Esophagus mucosa (tissue), 1 donor: ENCODE measurements around the gene PSMB10. TPM values are rescaled to one million over a fixed set of nuclear protein-coding genes. Genes with fewer than 3 reads are reported as not detected.
"Not testable (repeated sequence)": the region's sequence is repeated elsewhere in the genome, so short reads cannot be mapped to it uniquely, and the experiment has no call there.

Source experiments
- ATAC-seq: fragments of 200-7000 bp; cut with Tn5 transposase; one replicate; pipeline ENCODE4 v1.9.1; 2020
- total RNA-seq: library from RNA; stranded (reverse); gene quantifications from one replicate; pipeline ENCODE4 v1.2.4, GENCODE V29; 2023
- donor health status: DM: yes; HTN: yes; CAD: no.

Gene PSMB10
- total RNA-seq, 1 donor from 2014 or later = 25.9 TPM

DNA sequence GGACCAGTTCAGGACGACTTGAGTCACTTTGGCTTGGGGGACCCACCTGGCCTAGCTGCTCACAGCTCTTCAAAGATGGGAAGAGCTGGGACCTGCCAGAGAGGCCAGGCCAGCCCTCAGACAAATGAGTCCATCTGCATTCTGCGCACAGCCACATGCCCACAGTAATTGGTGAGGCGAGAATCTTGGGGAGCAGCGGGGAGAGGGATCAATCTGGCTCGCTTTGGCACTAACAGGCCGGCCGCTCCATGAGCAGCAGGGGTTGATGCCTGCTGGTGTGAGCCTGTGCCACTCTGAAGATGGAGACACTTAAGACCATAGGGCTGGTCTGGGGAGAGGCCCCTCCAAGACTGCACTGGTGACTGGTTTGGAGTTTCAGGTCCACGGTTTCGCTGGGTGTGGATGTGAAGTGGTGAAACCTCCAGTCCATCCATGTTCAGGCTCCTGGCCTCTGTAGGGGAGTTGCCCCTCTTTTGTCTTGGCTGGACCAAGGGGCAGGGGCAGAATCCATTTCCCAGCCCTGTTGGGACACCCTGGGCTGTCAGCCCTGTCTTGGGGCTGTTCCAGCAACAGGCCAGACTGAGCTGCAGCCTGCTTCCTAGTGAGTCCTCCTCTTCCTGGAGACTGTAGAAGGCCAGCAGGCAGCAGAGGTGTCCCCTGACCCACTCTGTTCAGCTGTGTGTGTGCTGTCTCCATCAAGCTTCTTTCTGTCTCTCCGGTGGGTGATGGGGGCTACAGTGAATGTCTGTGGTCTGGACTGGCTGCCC is 12.3 kb downstream of the PSMB10 start:
- ATAC-seq = no peak

DNA sequence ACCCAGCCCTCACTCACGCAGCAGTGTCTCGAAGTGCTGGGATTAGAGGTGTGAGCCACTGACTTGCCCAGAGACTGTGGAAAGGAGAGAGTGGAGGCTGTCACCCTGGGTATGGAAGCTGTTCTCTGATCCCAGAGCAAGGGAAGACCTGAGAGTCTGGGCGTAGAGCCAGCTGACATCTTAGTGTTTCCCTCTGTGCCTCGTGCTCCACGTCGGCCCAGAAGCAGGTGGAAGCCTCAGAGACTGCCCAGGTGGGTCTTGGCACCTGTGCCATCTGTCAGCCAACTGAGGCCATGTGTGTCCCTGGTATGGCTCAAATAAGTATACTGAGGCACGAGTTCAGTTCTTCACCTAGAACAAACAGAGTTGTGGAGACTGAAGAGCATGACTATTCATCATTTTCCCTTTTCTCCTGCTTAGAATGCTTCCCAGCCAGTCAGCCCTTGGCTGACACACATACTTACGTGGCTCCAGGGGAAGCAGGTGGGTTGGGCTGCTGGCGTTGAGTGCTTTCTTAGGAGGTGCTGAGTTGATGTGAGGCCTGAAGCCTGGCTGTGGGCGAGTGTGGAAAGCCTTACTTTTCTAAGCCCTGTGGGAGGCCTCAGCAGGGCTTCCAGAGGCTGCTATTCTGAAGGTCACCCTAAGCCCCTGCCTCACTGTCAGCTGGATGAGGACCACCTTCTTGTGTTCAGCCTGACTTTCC is 13.1 kb downstream of the PSMB10 start:
- ATAC-seq = no peak

DNA sequence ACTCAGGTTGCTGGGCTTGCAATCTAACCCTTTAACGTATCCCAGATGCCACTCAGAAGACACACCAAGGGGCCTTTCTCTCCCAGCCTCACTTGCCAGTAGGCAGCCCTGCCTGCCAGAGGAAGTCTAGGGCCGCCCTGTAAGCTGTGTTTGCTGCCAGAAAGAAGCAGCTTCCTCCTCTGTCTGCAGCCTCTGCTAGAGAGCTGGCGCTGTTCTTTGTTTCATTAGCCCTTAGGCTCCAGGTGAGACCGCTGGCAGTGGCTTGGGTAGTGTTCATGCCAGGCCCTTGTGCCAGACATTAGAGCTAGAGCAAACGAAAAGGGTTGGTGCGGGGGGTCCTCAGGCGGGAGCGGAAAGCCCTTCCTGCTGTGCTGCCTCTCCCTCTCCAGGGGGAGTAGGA is 13.9 kb downstream of the PSMB10 start:
- ATAC-seq = peak; percentile 53

DNA sequence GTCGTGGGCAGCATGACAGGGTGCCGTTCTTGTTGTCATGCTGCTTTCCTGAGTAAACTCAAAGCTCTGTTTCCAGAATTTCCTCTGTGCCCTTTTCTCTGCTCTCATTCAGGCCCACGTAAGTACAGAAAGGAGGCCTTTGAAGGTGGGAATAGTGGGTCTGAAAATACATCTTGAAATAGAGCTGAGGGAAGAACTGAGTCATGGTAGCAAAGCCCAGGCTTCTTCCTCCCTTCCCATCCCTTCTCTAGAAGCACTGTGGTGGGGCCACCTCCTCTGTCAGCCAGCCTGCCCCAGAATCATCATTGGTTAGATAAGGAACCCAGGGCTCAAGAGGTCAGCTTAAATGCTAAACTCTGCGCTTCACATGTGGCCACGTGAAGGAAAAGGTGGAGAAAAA is 14.4 kb downstream of the PSMB10 start:
- no peak for ATAC-seq

DNA sequence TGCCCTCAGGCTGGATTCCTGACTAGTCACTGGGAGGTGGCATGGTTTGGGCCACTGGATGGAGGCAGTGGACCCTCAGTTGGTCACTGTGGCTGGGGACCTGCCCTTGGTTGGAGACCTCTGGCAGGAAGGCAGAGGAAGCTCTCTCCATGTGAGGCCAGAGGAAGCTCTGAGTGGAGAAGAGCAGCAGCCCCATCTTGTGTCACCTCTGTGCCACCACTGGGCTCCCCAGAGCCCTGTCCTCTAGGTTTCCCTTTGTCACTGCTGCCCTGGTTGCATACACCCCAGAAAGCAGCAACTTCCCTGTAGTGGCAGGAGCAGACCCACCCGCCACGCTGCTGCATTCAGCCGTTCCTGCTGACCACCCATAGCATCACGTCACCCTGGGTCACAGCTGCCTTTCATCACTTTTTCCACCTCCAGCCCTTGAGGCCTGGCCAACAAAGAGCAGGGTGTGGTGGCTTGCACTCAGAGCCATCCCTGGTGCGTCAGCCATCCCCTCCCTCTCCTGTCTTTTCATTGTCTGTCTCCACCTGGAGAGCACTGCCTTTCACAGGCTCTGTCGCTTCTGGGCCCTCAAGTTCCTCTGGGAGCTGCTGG is 16.9 kb downstream of the PSMB10 start:
- peak; percentile 49 for ATAC-seq

DNA sequence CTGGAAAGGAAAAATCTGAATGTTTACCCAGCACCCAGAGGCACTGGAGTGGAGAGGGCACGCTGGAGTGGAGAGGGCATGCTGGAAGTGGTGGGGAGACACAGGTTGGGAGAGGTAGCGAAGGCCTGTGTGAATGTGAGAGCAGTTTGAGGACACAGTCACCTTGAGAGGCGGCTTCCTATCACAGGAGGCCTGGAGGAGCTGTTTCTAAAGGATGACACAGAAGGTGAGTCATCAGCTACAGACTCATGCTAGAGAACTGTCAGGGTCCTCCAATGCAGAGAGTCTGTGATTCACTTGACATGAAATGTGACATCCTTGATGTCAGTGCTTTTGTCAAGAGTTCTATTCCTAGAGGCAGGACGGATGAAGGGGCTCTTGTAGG is 18.8 kb downstream of the PSMB10 start:
- ATAC-seq = peak; percentile 65

DNA sequence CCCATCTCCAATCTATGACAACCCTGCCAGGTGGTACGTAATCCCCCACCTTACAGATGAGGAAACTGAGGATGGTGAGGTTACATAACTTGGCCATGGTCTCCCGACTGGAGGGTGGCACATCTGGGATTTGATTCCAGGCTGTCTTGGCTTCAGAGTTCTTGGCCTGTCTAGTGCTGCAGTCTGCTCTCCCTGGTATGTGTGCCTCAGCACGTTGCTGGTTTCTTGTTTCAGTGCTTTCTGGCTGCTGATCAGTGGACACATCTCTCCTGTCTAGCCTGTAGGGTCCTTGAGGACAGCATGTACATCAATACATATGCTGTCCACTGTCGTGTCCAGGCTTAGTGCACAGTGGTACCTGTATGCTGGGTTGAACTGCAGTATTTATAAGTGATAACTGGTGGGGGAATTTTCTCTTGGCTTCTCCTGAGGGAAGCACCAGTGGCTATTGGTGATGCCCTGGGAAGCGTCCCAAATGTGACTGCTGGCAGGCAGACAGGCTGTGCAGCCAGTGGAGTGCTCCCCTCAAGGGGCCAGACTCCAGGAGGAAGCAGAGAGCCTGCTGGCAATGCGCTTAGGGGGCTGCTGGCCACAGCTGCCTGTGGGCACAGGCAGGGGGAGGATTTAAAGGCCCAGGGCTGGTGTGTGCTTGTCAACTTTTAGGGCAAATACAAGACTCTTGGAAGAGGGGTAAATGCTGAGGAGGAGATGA is 19.4 kb downstream of the PSMB10 start:
- ATAC-seq = no peak

DNA sequence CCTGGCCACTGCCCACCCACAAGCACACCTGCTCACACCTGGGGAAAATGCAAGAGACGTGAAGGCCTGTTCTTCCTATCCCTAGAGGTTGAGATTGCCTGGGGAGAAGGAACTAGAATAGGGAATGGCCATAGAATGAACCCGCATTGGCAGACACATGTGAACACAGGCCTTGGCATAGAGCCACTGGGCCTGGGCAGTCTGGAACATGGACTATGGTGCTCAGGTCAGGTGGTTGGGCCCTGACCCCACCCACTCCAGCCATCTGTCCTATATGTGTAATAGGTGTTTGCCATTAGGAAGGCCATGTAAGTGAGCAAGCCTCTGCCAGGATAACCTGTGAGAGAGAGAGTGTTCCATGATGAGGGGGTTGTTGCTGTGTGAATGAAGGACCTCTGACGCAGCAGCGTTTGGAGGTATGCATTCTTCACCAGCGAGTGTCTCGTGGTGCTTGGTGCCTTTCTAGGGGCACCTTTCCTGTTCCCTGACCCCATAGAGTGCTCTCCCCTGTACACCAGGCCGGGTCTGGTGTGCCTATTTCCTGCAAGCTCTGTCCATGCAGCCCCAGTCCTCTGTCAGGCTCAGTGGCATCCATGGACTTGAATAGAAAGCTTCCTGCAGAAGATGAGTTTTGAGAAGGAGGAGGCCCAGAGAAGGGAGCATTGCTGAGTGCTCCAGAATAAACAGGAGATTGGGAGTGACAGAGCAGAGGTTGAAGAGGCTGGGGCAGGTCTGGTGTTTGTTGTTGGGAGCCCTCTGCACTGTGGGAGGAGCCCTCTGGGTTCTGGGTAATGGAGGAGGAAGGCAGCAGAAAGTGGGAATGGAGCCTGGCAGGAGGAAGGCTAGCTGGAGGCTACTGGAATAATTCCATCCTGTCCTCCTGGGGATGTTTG is 20.6 kb downstream of the PSMB10 start:
- no peak for ATAC-seq

DNA sequence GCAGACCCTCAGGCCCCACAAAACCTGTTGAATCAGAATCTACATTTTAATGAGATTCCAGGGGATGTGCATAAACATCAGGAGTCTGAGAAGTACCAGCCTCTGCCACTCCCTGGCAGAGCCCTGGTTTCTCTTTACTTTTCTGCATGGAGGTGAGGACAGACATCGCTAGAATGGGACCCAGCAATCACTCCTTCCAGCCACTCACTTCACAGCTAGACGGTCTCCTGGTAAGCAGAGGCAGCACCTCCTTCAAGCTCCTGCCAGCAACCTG is 21.2 kb downstream of the PSMB10 start:
- not testable (repeated sequence) for ATAC-seq

DNA sequence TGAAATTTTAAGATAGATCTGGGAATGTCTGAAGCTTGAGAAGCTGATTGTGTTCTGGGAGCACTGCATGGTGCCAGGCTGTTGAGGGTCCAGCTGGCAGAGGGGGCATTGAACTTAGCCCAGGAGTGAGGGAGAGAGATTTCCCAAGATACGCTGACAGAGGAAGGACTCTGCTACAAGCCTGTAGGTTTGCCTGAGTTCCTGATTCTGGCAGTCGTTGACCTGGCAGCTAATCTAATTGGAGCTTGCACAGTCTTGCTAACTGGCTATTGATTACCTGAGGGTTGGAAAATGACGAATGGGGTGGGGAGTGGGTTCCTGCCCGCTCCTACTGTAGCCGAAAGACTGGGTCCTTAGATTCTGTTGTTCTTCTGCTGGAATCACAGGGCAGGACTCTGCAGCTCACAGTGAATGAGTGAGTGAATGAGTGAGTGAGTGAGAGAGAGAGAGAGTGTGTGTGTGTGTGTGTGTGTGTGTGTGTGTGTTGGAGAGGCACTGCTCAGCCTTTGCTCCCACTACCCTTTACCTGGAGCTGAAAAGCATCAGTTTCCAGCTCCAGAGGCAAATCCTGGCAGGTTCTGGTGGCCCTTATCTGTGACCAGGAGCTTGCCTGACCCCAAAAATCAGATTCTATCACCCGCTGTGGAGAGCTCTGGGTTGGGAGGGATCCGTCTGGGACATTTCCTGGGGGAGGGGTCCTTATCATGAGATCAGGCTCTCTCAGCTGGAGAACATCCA is 21.7 kb downstream of the PSMB10 start:
- no peak for ATAC-seq

DNA sequence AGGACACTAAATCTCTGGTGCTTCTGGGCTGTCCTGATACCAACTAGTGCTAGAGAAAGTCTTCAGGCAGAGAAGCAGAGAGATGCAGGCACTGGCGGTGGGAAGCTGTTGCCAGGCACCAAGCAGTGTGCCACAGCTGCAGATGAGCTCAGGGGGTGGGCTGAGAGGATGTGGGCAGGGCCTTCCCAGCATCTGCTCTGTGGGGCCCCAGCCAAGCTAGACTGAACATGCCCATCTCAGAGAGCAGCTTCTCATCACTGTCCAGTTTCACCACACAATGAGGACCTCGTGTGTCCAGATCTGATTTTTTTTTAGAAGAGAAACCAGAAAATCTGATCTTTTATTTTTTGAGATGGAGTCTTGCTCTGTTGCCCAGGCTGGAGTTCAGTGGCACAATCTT is 26.5 kb downstream of the PSMB10 start:
- ATAC-seq = no peak

DNA sequence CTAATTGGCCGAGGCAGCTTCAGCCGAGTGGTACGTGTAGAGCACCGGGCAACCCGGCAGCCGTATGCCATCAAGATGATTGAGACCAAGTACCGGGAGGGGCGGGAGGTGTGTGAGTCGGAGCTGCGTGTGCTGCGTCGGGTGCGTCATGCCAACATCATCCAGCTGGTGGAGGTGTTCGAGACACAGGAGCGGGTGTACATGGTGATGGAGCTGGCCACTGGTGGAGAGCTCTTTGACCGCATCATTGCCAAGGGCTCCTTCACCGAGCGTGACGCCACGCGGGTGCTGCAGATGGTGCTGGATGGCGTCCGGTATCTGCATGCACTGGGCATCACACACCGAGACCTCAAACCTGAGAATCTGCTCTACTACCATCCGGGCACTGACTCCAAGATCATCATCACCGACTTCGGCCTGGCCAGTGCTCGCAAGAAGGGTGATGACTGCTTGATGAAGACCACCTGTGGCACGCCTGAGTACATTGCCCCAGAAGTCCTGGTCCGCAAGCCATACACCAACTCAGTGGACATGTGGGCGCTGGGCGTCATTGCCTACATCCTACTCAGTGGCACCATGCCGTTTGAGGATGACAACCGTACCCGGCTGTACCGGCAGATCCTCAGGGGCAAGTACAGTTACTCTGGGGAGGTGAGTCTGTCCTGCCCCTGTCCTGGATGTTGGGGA is 27.5 kb downstream of the PSMB10 start:
- ATAC-seq = no peak

DNA sequence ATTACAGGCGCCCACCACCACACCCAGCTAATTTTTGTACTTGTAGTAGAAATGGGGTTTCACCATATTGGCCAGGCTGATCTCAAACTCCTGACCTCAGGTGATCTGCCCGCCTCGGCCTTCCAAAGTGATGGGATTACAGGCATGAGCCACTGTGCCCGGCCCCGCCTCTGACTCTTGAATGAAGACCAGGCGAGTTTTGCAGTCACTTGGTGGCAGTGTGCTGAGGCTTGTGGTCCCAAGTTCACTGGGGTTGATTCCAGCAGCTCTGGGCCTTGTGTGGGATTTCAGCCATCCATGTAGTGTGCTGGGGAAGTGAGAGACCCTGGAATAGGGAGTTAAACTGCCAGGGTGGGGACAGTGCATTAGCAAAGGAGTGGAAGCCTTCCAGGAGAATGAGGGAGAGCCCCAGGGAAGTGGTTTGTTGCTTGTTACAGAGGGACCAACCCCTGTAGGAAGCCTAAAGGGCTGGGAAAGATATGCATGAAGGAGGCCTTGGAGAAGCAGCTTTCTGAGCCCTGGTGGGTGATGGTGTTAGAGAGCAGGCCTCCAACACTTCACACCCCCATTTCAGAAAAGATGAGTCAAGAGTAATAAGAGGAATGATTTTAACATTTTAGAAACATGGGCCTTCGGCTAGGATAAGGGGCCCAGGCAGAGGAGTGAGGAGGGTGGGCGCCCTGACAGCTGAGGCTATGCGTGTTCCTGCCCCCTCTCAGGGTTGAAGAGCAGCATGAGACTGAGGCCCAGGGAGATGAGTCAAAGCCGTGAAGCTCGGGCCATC is 29.1 kb downstream of the PSMB10 start:
- ATAC-seq = no peak

DNA sequence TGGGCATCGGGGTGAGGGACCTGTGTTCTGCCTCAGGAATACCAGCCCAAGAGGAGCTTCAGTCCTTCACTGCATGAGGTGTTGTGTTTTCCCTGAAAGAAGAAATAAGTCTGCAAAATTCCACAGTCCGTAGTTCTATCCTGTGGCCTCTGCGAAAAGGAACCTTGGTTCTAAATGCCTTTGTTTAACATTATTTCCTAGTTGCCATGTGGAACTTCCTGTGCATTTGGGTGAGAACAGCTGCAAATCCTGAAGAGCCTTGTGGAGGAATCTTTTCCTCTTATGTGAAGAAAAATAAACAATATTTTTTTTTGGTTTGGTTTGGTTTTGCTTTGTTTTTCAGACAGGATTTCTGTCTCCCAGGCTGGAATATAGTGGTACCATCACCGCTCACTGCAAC is 33.8 kb downstream of the PSMB10 start:
- no peak for ATAC-seq

DNA sequence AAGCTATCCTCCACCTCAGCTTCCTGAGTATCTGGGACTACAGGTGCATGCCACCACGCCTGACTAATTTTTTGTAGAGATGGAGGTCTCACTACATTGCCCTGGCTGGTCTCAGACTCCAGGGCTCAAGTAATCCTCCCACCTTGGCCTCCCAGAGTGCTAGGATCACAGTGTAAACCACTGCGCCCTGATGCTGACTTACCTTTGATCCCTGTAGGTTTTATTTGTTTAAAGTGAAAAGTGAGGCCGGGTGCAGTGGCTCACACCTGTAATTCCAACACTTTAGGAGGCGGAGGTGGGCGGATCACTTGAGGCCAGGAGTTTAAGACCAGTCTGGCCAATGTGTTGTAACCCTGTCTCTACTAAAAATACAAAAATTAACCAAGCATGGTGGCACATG is 34.9 kb downstream of the PSMB10 start:
- no peak for ATAC-seq

DNA sequence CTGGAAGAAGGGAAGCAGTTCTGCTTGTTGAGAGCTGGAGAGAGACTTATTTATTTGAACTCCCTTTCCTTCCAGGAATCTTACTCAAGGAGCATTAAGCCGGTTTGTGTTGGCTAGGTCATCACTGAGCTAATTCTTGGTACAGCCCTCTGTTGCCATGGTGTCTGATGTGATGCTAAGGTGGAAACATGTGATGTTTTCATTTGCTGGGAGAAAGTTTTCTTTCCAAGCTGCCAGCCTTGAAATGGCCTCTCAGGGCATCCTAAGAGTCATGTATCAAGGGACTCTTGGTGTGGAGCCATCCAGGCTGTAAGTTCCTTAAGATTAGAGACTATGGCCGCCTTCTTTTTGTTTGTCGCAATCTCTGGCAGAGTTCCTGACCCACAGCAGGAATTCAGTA is 39.4 kb downstream of the PSMB10 start:
- peak; percentile 47 for ATAC-seq

DNA sequence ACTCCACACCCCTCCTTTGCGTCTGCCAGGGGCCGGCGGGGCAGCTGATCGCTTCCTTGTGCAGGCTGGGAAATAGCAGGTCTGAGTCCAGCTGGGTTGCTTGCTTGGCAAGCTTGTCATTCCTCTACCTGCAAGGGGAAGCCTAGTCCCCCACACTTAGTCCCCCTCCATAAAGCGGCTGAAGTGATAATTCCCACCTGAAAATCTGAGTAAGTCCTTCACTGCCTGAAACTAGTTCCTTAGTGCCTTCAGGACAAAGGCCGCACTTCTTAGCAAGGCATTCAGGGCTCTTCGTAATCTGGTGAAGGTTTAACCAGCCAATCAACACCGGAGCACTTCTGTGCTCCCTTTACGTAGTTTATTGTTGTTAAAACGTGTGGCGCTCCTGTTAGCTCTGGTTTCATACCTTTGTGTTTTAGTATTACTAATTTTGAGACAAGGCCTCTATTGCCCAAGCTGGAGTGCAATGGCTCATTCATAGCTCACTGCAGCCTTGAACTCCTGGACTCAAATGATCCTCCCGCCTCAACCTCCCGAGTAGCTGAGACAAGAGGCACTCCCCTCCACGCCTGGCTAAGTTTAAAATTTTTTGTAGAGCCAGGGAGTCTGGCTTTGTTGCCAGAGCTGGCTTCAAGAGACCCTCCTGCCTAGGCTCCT is 42.8 kb downstream of the PSMB10 start:
- peak; percentile 31 for ATAC-seq

DNA sequence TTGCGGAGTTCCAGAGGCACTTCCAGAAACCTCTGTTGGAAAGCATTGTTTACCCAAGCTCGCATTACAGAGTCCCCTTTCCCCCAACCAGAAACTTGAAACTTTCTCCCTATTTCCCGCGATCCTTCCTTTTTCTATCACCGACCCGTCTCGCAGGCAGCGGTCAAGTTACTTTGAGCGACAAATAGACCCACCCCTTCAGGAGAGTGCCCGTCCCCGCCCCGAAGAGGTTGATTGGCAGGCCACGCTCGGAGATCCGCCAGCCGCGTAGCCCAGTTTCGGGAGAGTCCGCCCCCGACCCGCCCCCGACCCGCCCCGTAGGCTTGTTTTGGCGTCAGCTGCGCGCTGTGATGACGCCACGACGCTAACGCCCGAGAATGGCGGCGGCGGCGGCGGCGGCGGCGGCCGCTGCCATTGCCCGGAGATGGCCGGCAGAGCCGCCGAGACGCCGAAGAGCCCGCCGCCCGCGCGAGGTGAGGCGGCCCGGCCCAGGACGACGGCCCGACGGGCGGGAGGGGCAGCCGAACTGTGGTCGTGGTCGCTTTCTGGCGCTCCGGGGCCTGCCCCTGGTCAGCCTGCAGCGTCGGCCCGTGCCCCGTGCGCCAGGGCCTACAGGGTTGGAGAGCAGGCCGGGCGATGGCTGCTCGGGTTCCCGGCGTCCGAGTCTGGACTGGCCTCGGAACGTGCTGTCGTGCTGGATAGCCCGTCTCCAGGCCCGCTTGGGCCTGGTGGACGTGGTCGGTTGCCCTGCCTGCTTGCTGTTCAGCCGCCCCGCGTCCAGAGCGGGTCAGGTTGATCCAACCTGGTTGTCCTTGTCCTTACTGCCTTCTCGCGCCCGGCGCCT is 43.5 kb downstream of the PSMB10 start, which contains the start of gene PSKH1:
Gene PSKH1 (plus strand): TSS at position 356 of the 844 bp plus-strand sequence. CDS start 15,496 bp downstream, outside the sequence.
- peak; percentile 94 for ATAC-seq

DNA sequence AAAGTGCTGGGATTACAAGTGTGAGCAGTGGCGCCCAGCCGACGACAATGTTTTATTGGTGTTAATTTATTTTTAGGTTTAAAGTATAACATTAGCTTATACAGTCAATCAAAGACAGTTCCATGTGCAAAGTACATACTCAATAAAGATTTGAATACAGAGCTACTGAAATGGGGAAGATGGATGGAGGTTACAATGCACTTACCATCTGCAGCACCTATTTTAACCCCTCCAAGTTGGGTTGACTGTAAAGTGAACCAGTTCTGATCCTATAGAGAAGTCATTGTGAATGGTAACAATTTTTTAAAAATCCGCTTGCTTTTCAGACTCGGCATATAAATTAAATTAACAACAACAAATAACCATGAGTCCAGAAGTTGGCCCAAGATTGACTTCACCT is 44.3 kb downstream of the PSMB10 start:
- no peak for ATAC-seq
